ENCODE results near the gene GRIK4. TPM values are rescaled to one million over a fixed set of nuclear protein-coding genes. Genes with fewer than 3 reads are reported as not detected.

GRIK4 gene
- total RNA-seq, 1 donor from 2014 or later = 2.2 TPM

GRCh38 chr11:120527111-120527761, 15.7 kb downstream of the GRIK4 start:
- no peaks in the 10 kb centered on the region for H3K9me3 Mint-ChIP-seq
- TF ChIP-seq CTCF (IDR thresholded peaks at IDR 0.05; ENCODE audit: unreplicated experiment) = no peak
- peak in 1 of 2 experiments; percentile 60 for DNase-seq (ENCODE audit: low spot score in 2 of 2, unreplicated experiment in 2 of 2)
- H3K4me1 Mint-ChIP-seq = peaks cover 3% of the 10 kb centered on the region
- no peaks in the 10 kb centered on the region for H3K36me3 Mint-ChIP-seq
- H3K4me3 Mint-ChIP-seq = no peak overlapping the region
- peaks cover 37% of the 10 kb centered on the region for H3K27me3 Mint-ChIP-seq (ENCODE audit: low read depth)
- H3K27ac Mint-ChIP-seq = no peak overlapping the region

GRCh38 chr11:120528749-120529148, 17.2 kb downstream of the GRIK4 start:
- H3K4me3 Mint-ChIP-seq = no peak overlapping the region
- H3K36me3 Mint-ChIP-seq = no peaks in the 10 kb centered on the region
- no peak overlapping the region for H3K27ac Mint-ChIP-seq
- no peaks in the 10 kb centered on the region for H3K9me3 Mint-ChIP-seq
- TF ChIP-seq CTCF (IDR thresholded peaks at IDR 0.05; ENCODE audit: unreplicated experiment) = no peak
- no peak for DNase-seq (ENCODE audit: low spot score in 2 of 2, unreplicated experiment in 2 of 2)
- H3K4me1 Mint-ChIP-seq = peaks cover 3% of the 10 kb centered on the region
- H3K27me3 Mint-ChIP-seq (ENCODE audit: low read depth) = peaks cover 26% of the 10 kb centered on the region

- no peak overlapping the region for H3K27ac Mint-ChIP-seq
- H3K36me3 Mint-ChIP-seq = no peaks in the 10 kb centered on the region
- H3K27me3 Mint-ChIP-seq (ENCODE audit: low read depth) = peaks cover 29% of the 10 kb centered on the region
- H3K4me3 Mint-ChIP-seq = no peak overlapping the region
- H3K9me3 Mint-ChIP-seq = no peaks in the 10 kb centered on the region
- TF ChIP-seq CTCF (IDR thresholded peaks at IDR 0.05; ENCODE audit: unreplicated experiment) = no peak
- no peak for DNase-seq (ENCODE audit: low spot score in 2 of 2, unreplicated experiment in 2 of 2)
- H3K4me1 Mint-ChIP-seq = peaks cover 3% of the 10 kb centered on the region
These were observed 17.7 kb downstream of the GRIK4 start for GRCh38 chr11:120529214-120529613.

- H3K36me3 Mint-ChIP-seq = no peaks in the 10 kb centered on the region
- no peak for TF ChIP-seq CTCF (IDR thresholded peaks at IDR 0.05; ENCODE audit: unreplicated experiment)
- H3K4me1 Mint-ChIP-seq = peaks cover 3% of the 10 kb centered on the region
- H3K9me3 Mint-ChIP-seq = no peaks in the 10 kb centered on the region
- H3K27ac Mint-ChIP-seq = no peak overlapping the region
- DNase-seq (ENCODE audit: low spot score in 2 of 2, unreplicated experiment in 2 of 2) = no peak
- H3K4me3 Mint-ChIP-seq = no peak overlapping the region
- H3K27me3 Mint-ChIP-seq (ENCODE audit: low read depth) = peaks cover 31% of the 10 kb centered on the region
These were observed 18.4 kb downstream of the GRIK4 start for GRCh38 chr11:120529911-120530310.

- no peaks in the 10 kb centered on the region for H3K4me1 Mint-ChIP-seq
- no peak overlapping the region for H3K27ac Mint-ChIP-seq
- no peak for DNase-seq (ENCODE audit: low spot score in 2 of 2, unreplicated experiment in 2 of 2)
- no peaks in the 10 kb centered on the region for H3K9me3 Mint-ChIP-seq
- no peak for TF ChIP-seq CTCF (IDR thresholded peaks at IDR 0.05; ENCODE audit: unreplicated experiment)
- H3K36me3 Mint-ChIP-seq = no peaks in the 10 kb centered on the region
- no peak overlapping the region for H3K4me3 Mint-ChIP-seq
- peaks cover 32% of the 10 kb centered on the region for H3K27me3 Mint-ChIP-seq (ENCODE audit: low read depth)
These were observed 20.7 kb downstream of the GRIK4 start for GRCh38 chr11:120532082-120532831.

Measured in mesothelial cell of epicardium (in vitro differentiated cells).